HG03066 (cell line): ENCODE data around the gene TMPRSS2.

ENCODE experiments used
- ATAC-seq: cut with Tn5 transposase; IDR thresholded peaks from one replicate; pipeline ENCODE4 v1.9.1; 2021; ENCODE audit warnings: low read depth; ENCODE audit not compliant: unreplicated experiment

TMPRSS2 gene

DNA sequence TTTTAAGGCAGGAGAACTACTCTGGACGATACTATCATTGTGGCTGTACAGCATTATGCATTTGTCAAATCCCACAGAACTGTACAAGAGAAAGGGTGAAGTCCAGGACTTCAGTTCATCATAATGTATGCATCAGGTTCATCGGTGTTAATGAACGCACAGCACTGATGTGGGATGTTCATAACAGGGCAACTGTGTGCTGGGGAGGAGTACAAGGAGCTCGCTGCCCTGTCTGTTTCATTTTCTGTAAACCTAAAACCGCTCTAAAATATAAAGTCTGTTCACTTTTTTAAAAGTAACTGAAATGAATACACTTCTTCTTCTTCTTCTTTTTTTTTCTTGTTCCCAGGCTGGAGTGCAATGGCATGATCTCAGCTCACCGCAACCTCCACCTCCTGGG lies 25.0 kb downstream of the TMPRSS2 start:
- no peak for ATAC-seq

DNA sequence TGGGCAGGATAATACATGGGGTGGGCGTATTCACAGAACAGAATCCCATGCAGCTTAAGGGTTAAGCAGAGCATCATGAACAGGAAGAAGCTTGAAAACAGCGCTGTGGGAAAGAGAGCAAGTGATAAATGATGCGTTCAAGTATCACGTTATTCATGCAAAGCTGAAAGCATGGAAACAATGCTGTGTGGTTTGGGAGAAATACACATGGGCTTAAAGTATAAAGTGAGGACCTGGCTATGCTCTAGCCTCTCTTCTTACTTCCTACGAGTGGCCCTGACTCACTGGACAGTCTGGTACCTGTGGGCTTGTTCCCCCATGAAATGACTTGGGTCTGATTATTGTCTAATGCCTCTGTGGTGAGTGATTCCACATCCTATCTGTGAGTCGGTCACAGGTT lies 25.7 kb downstream of the TMPRSS2 start:
- ATAC-seq = no peak

DNA sequence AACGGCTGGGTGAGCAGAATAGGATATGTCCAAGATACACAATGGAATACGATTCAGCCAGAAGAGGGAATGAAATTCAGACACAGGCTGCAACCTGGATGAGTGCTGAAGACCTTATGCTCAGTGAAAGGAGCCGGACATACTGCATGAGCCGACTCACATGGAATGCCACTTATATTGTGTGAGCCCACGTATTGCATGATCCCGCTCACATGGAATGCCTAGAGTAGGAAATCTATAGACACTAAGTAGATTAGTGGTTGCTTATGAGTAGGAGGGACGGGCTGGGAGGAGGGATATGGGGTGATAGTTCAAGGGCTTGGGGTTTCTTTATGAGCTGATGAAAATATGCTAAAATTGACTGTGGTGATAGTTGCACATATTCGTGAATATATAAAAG lies 26.8 kb downstream of the TMPRSS2 start:
- no peak for ATAC-seq

DNA sequence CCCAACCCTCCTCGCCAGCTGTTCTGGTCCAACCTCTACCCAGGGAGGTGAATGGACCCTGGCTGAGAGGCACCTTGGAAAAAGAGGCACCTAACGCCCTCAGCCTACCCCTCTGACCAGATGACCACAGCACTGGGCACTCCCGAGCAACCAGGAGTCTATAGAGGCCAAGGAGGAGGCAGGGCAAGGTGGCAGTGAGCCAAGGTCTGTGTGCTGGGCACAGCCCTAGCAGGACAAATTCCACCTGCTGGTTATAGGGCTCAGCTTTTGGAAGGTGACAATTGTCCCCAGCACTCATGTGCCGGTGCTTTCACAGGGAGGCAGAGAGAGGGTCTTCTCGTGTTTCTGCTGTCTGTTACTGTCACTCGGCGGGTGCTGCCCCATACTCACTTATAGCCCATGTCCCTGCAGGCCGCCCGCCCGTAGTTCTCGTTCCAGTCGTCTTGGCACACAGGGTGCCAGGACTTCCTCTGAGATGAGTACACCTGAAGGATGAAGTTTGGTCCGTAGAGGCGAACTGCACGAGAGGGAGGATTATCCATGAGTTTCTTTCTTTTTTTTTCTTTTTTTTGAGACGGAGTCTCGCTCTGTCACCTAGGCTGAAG lies 27.8 kb downstream of the TMPRSS2 start:
- no peak for ATAC-seq

DNA sequence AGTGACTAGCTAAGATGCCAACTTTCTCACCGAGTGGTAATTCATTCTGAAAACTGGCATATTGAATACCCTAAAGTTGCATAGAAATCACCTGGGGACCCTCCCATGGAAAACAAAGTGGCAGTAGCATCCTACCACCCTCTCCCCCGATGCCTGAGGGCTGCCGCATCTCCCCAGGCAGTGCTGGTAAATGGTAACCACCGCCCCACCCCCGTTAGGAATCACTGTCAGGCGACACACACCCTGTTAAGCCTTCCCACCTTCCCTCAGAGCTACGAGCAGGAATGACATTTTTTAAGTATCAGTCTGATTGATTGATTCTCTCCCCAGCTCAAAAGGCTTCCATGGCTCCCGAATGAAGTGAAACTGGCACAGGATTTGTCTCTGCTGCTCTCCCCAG lies 28.3 kb downstream of the TMPRSS2 start:
- no peak for ATAC-seq

DNA sequence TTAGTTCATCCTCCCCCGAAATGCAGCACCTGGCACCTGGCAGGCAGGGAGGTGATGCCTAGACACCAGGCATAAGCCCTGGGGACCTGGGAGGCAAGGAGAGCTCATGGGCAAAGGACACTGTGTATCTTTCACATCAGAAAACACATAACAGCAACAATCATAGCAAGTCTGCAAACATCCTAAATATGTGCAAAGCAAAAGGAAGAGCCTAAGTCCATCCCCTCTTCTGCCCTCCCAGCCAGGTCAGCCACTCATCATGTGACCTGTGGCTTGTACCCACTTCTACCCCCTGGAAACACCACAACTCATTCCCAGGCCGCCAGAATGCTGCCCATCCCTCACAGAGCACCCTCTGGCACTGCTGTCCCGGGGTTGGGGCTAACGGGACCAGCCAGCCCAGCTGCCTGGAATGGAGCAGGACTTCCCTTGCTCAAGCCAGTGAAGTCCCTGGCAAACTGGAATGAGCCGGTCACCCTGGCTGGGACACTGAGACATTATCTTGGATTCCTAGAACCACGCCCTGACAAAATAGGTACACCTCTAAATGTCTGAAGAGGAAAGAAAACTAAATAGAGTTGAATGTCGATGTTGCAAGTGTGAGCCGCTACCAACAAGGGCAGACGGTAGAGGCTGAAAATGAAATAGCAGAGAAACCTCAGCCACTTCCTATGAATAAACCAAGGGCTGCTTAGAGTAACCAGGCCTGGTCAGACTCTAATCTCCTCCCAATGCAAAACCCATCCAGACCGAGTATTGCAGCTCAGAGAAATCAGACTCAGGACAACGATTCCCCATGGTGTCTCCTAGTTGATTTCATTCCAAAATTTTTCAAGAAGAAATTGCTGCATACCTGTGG lies 29.4 kb downstream of the TMPRSS2 start:
- no peak for ATAC-seq

DNA sequence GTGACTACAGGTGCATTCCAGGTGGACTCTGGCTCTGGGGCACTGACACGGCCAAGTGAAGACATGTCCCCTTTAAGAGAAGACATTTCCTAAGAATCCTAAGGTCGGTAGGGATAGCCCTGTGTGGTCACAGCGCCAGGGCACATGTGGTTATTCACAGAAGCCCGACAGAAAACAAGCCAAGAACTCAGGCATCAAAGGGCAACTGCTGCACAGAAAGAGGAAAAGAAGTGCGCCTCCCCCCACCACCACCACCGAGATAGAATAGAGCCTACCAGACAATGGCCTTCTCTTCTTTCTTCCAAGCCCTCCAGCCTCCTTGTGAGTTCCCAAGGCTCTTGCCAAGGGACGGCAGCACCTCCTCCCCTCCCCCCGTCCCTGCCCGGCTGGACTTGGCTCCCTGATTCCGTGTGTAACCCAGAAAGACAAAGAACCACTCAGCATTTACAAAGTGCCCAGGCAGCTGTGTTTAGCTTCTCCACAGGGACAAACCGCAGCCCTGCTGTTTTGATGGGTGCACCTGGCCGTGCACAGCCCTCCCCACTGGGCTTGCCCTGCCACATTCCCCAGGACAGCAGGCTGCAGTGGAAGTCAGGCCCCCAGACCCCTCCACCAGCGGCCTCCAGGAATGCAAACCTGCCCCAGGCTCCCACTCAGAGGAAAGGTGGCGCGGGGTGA lies 30.2 kb downstream of the TMPRSS2 start:
- ATAC-seq = no peak

DNA sequence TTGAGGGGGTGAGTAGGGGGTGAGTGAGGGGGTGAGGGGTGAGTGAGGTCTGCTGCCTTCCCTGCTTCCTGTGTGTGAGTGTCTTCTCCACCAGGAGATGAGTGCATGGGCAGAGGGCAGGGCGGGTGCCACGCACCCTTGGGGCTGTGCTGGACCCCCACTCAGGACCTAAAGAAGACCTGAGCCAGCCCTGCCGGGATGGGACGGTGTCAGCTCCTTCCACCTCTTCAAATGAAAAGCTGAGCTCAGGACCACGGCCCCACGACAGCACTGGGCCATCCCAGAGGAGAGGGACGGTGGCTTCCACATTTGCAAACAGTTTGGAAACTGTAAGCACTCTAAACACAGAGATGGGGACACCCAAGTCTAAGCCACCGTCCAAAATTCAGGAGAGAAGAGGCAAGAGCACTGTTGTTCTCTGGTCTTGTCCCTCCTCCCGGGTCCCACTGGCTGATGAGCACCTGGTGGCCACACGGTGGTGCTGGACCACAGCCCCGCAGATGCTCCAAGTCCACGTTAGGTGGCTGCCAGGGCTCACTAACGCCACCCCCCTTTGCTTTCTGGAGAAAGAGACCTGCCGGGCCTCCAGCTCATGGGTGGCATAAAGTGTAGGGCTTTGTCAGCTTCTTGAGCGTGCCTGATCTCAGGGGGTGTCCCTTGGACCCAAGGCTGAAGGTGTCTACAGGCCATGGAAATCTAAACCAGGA lies 32.1 kb downstream of the TMPRSS2 start:
- ATAC-seq = no peak

DNA sequence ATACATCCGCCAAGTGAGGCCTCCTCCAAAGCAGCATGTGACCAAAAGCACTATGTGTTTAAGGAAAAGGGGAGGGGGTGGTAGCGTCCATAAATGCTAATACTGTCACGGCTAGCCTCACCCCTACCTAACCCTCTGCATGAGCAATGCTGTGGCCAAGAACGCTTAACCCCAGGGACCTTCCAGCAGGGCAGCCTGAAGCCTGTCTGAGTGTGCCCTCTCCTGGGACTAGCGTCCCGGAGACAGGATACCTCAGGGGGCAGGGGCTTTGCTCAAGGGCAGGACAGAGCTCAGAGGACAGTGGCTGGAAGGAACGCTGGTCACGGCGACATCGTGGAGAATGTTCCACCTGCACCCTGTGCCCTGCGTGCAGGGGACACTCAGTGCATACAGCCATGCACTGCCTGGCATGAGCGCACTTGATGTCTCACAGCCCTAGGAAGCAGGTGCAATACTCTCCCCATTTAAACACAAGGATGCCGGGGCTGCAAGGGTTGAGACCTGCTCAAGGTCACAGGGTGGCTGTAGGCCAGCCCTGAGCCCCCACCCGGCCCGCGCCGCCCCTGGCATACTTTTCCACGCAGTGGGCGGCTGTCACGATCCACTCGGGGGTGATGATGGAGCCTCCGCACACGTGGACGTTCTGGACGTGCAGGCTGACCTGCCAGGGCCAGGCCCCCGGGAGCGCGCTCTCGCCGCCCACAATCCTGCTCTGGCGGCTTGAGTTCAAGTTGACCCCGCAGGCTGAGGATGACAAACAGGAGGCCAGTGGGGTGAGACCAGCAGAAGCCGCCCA lies 35.0 kb downstream of the TMPRSS2 start:
- ATAC-seq = no peak

DNA sequence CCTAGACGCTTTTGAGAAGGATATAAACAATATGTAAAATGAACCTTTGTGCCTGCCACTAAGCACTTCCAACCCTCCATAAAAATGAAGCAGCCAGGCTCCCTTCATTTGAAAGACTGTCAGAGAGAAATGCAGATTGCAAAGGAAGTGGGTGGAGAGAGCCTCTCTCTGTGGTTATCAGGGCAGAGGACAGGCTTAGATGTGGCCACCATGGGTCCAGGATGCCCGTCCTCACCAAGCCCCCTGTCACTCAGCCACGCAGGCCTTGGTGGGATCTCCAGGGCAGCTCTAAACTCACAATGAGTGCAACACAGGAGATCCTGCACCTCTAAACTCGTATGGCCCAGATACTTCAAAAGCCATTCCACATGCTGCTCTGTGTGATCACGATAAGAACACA lies 37.9 kb downstream of the TMPRSS2 start:
- ATAC-seq = no peak

DNA sequence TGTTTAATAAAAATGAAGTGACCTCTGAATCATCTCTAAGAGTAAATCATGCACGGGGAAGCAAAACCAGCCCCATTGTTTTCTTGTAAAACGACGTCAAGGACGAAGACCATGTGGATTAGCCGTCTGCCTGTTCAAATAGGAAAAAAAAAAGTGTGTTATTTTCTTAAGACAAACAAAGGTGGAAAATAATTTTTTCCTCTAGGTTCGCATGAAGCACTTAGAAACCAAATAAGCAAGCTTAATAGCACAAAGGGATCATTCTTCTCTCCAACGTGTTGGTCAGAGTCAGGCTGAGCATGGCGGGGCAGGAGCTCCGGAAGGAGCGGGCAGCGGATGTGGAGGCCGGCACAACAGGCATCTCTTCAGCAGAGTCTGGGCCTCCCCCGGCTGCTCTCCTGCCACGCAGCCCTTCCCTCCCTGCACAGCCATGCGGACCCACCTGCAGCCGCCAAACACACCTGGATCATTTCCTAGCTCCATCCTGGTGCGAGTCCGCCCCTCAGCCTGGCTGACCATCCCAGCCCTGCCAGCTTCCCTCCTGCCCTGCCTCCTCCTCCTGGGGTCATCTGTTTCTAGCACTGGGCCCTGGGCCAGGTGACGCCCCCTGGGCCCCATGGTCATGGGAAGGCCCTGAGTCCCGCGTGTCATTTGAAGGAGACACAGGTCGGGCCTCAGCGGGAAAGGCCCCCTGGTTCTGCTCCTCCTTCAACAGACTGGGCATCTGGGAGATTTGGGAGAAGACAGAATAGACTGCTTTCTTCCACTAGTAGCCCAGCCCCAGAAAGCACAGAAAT lies 41.7 kb downstream of the TMPRSS2 start:
- ATAC-seq = no peak

DNA sequence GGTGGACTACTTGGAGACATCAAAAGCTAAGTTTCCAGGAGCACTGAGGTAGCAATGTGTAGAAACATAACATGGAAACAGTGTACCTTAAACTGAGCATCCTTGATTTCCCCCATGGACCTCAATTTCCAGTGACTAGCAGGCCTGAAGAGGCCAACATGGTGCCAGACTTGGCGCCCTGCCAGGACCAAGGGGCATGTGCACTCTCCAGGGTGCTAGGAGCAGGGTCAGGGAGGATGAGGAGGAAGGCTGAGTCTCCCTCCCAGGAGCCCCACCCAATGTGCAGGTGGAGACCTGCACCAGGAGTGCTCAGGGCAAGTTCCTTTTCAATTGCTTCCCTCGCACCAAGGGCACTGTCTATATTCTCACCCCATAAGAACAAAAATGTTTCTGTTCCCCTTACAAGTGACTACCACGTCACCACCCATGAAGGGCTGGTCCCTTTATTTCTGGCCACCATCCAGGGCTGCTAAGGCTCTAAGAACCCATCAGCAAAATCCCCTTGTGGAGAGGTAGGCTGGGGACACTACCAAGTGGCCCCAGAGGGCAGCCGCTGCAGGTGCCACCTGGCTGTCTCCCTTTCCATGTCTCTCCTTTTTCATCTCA lies 42.7 kb downstream of the TMPRSS2 start:
- ATAC-seq = no peak

DNA sequence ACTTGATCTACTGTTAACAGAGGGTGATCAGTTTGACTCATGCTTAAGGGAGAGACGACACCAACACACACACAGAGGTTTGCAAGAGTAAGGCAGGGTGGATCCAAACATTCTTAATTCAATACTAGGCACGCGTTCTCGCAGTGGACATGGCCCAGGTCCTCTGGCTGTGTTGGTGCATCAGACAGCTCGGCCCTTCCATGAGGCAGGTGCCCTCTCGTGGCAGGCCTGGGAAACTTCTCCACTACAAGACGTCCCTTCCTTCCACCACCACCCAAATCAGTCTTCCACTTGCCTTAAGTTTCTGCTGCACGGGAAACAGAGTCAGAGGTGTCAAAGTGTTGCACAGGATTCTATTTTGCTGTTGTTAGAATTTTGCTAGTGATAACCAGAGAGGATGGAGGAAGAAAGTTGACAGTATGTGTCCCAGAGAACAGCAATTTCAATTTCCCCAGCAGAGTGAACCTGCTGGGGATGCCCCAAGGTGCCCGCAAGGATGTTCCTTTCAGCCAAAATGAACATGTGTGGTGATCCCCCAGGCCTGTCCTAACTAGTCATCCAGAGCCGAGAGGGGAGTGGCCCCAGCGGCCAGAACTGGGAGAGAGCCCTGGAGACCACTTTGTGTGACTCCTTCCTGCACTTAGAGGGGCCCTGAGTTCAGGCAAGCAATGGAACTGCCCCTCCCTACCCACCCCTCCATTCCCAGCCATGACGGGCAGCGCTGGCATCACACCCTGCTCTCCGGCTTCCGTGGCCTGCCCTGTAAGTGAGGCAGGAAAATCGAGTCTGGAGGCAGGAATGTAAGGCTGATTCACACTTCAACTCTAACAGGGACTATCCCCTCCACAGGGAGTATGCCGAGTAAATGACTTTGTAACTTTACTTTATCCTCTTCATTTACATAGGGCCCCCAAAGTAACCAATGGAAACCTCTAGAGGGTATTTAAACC lies 47.1 kb downstream of the TMPRSS2 start:
- ATAC-seq = no peak

DNA sequence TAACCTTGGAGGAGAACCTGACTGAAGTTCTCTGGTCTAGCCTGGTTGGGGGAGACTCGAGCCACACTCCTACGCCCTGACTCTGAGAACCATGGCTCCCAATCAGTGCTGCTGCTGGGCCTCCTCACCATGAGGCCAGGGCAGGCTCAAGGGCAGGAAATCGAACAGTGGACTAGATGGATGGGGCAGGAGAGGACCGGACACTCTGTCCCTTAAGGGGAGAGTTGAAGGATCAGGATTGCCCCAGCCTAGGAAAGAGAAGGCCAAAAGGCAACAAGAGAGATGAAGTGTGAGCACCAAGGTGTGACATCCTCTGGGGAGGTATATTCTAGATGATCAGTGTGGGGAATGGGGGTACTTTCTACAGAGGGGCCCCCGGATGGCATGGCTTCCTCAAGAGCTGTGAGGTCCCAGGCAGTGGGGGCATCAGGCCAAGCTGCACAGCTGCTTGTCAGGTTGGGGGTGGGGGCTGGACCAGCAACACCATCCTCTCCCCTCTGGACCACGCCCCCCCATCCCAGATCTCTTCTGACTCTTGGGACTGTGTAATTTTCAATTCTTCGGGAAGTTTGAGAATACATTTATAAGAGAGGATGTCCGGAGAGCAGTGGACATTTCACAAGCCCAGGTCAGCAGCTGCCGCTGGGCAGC lies 47.9 kb downstream of the TMPRSS2 start:
- no peak for ATAC-seq

DNA sequence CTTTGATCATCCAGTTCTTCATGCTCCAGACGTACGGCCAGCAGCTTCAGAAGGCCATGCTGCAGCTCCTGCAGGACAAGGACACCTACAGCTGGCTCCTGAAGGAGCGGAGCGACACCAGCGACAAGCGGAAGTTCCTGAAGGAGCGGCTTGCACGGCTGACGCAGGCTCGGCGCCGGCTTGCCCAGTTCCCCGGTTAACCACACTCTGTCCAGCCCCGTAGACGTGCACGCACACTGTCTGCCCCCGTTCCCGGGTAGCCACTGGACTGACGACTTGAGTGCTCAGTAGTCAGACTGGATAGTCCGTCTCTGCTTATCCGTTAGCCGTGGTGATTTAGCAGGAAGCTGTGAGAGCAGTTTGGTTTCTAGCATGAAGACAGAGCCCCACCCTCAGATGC lies 49.4 kb downstream of the TMPRSS2 start:
- ATAC-seq = no peak

DNA sequence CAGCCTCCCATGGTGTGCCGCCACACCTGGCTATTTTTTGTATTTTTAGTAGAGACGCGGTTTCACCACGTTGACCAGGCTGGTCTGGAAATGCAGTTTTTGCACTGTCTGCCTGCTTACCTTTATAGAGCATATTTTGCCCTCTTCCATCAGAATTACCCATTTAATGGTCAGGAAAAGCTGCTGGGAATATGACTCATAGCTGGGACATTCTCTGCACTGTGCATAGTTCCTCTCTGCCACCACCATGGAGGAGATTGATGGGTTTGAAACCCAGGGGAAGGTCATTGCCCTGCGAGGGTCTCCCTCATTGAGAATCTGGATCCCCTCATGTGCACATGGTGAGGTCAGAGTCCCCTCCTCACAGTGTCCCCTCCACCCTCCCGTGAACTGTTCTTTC lies 49.8 kb downstream of the TMPRSS2 start:
- no peak for ATAC-seq

DNA sequence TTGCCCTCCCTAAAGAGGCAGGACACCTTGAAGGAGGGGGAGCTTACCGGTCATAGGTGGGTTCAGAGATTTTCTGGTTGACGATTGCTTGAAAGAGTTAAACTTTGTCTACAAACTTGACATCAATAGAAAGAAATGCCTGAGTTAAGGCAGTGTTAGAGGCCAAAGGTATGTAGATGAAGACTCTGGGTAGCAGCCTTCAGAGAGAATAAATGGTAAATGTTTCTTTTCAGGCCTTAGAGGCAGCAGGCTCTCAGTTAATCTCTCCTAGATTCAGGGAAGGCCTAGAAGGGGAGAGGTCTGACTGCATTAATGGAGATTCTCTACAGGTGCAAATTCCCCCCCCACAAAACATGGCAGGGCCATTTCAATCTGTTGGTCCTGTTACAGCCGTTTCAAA lies 54.2 kb downstream of the TMPRSS2 start:
- ATAC-seq = no peak

DNA sequence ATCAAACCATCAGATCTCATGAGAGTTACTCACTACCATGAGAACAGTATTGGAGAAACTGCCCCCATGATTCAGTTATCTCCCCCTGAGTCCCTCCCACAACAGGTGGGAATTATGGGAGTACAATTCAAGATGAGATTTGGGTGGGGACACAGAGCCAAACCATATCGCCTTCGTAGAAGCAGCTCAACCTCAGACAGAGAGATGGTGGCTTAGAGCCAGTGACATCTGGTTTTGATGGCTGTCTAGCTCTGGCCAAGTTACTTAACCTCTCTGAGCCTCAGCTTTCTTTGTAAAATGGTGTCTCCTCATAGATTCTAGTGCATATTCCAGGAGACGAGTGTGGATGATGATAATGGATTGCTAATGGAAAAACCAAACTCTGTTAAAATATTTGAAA lies 54.8 kb downstream of the TMPRSS2 start:
- ATAC-seq = no peak
